GM10266 (cell line): Measurements from ENCODE around the gene MSL2.
"Not testable (repeated sequence)": the region's sequence is repeated elsewhere in the genome, so short reads cannot be mapped to it uniquely, and the experiment has no call there.

Source experiments
- DNase-seq: peaks from one replicate; pipeline ENCODE4 v3.0.0; 2012; ENCODE audit errors: extremely low spot score
- CTCF ChIP-seq: IDR thresholded peaks from 2 replicates; pipeline ENCODE4 v1.5.1; 2012; ENCODE audit warnings: mild to moderate bottlenecking, low read depth; ENCODE audit not compliant: control insufficient read depth, insufficient read depth; ENCODE audit errors: missing control alignments

The MSL2 gene

GRCh38 chr3:136152176-136152843 lies 43.8 kb downstream of the MSL2 start:
- DNase-seq: no peak
- no peak for TF ChIP-seq CTCF

DNA sequence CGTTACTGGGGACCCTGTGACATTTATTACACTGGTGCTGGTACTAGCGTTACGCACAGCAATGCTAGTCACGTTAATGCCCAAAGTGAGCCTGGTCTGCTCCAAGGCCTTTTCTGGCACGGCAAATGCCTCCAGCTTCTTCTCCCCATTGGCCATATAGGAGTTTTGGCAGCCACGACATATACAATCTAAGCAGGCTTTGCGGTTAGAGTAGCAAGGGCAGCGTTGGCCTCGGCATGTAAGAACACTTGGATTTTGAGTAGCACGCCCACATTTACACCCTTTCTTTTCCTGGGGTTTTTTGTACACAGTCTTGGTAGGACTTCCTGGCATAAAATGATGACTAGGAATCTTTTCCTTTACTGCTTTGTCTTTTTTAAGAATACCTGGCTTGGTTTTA lies 44.9 kb downstream of the MSL2 start:
- TF ChIP-seq CTCF: no peak
- no peak for DNase-seq

DNA sequence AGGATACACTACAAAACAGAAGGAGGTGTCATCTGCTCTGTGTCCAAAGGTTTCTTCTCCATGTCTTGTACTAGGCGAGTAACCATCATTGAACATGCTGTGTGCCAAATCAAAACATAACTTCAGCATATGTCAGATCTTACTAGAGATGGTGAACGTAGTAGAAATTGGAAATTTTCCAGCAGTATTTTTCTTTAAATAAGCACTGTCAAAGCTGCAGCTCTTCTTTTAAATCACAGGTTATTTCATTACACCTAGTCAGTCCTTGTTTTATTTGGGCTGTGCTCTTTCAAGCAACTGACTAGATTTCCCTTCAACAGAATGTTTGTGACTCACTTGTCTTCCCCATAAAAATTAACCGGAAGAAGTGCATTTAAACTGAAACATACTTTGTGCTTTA lies 46.5 kb downstream of the MSL2 start:
- DNase-seq: no peak
- TF ChIP-seq CTCF: no peak

DNA sequence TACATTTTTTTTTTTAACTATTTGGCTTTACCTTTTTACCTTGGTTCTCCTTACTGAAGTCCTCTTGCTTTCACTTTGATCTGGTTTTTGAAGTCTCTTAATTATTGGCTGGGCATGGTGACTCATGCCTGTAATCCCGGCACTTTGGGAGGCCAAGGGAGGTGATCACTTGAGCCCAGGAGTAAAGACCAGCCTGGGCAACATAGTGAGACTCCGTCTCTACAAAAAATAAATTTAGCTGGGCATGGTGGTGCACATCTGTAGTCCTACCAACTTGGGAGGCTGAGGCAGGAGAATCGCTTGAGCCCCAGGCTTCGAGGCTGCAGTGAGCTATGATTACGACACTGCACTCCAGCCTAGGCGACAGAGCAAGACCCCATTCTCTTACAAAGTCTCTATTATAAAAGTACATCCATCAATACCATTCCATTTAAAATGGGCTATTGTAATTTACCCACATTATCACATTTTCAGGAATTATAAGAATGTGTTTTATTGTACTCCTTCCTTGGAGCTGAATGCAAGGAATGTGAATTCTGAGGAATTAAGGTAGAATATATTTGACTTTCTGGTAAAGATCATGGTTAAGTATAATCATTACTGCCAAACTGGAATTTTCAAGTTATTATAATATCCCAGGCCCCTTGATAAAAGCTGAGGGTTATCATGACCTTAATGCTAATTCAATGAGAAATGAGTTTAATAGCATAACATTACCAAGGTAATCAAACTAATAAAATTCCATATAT lies 49.0 kb downstream of the MSL2 start:
- no peak for TF ChIP-seq CTCF
- no peak for DNase-seq

DNA sequence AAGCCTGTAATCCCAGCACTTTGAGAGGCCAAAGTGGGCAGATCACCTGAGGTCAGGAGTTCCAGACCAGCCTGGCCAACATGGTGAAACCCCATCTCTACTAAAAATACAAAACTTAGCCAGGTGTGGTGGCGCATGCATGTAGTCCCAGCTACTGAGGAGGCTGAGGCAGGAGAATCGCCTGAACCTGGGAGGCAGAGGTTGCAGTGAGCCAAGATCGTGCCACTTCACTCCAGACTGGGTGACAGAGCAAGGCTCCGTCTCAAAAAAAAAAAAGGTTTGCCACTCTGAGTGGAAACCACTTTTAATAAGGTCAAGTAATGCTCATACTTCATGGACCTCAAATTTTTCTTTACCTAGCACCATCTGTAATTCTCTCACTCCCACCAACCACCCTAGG lies 51.7 kb downstream of the MSL2 start:
- DNase-seq: not testable (repeated sequence)

DNA sequence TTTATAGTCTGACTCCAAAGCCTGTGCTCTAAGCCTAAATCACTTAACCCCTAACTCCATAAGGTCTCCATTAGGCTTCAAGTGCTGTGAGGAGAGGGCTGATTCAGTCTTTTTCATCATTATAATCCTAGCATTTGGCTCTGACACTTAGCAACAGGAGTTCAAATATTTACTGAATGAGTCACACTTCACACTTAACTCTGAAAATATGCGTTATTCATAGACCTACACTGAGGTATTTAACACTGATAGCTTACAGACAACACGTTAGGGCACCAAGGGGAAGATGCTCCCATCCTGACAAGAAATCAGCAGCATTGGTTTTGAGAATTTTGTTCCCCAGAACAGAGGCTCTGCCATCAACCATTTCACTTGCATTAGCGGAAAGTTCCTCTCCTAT lies 53.5 kb downstream of the MSL2 start:
- no peak for TF ChIP-seq CTCF
- no peak for DNase-seq

- no peak for TF ChIP-seq CTCF
- DNase-seq: no peak
These were observed 54.2 kb downstream of the MSL2 start for GRCh38 chr3:136141891-136142290.

GRCh38 chr3:136141291-136141785 lies 54.8 kb downstream of the MSL2 start:
- no peak for DNase-seq
- no peak for TF ChIP-seq CTCF
